Stimulated activated CD8-positive, alpha-beta memory T cell treated with anti-CD3 and anti-CD28 coated beads, Interleukin-12 subunit alpha, Interleukin-12 subunit beta, amount 100 ng/mL, for 4 hours (primary cell): ENCODE measurements around the gene PCSK2.
A peak's percentile ranks its signal among the peaks of the same experiment; 100 is the strongest.

Experiments used
- DNase-seq: peaks from one replicate; pipeline ENCODE4 v3.0.0-alpha.2; 2020; ENCODE audit warnings: low read depth

PCSK2 gene

GRCh38 chr20:17505636-17506517, 279.0 kb downstream of the PCSK2 start:
- DNase-seq: peak; percentile 54

- DNase-seq: no peak
These were observed 280.2 kb downstream of the PCSK2 start for GRCh38 chr20:17507032-17507431.

- no peak for DNase-seq
These were observed 280.7 kb downstream of the PCSK2 start for GRCh38 chr20:17507531-17507930.

GRCh38 chr20:17508756-17509155, 281.9 kb downstream of the PCSK2 start:
- no peak for DNase-seq

- DNase-seq: no peak
These were observed 283.7 kb downstream of the PCSK2 start for GRCh38 chr20:17510548-17510947.

GRCh38 chr20:17511401-17511800, 284.6 kb downstream of the PCSK2 start:
- DNase-seq: no peak

- DNase-seq: no peak
These were observed 287.1 kb downstream of the PCSK2 start for GRCh38 chr20:17513939-17514338.

GRCh38 chr20:17515053-17515452, 288.2 kb downstream of the PCSK2 start:
- no peak for DNase-seq

- no peak for DNase-seq
These were observed 291.7 kb downstream of the PCSK2 start for GRCh38 chr20:17518339-17519052.

- DNase-seq: no peak
These were observed 292.9 kb downstream of the PCSK2 start for GRCh38 chr20:17519606-17520285.

GRCh38 chr20:17520583-17520982, 293.7 kb downstream of the PCSK2 start:
- DNase-seq: no peak

- DNase-seq: no peak
These were observed 295.7 kb downstream of the PCSK2 start for GRCh38 chr20:17522528-17522927.

- DNase-seq: no peak
These were observed 296.5 kb downstream of the PCSK2 start for GRCh38 chr20:17523326-17523725.

GRCh38 chr20:17524560-17524959, 297.7 kb downstream of the PCSK2 start:
- DNase-seq: no peak

GRCh38 chr20:17525132-17525531, 298.3 kb downstream of the PCSK2 start:
- DNase-seq: no peak

- DNase-seq: no peak
These were observed 298.8 kb downstream of the PCSK2 start for GRCh38 chr20:17525650-17526049.

GRCh38 chr20:17529586-17529985, 302.7 kb downstream of the PCSK2 start:
- no peak for DNase-seq

- no peak for DNase-seq
These were observed 303.3 kb downstream of the PCSK2 start for GRCh38 chr20:17530153-17530552.

GRCh38 chr20:17530716-17531664, 304.1 kb downstream of the PCSK2 start, which contains the start of gene BFSP1:
Gene BFSP1, minus strand, starts transcription at chr20:17531379. Its CDS starts 50 bp downstream, at chr20:17531329.
- peak; percentile 19 for DNase-seq

GRCh38 chr20:17531665-17532025, 304.8 kb downstream of the PCSK2 start:
- DNase-seq: no peak

GRCh38 chr20:17533396-17533795, 306.6 kb downstream of the PCSK2 start:
- DNase-seq: no peak

GRCh38 chr20:17534077-17534476, 307.2 kb downstream of the PCSK2 start:
- no peak for DNase-seq
